Thyroid gland (tissue), 4 donors: ENCODE data around the gene CCDC89. TPM values are rescaled to one million over a fixed set of nuclear protein-coding genes. Genes with fewer than 3 reads are reported as not detected.

ENCODE experiments used
- DNase-seq, 2 donors: peaks; one replicate each; pipeline ENCODE4 v3.0.0-alpha.2; 2019
- H3K27ac ChIP-seq, 3 donors: fragments of 200-600 bp; sonication (generic); 1 replicate in 2 of 3; 2 replicates in 1 of 3; pipeline ENCODE4 v1.5.1; 2016 to 2019; ENCODE audit warnings: mild to moderate bottlenecking in 1 of 3, moderate library complexity in 1 of 3
- H3K27me3 ChIP-seq: fragments of 200-600 bp; sonication (generic); one replicate; pipeline ENCODE4 v1.5.1; 2019
- H3K36me3 ChIP-seq, 2 donors: fragments of 200-600 bp; sonication (generic); one replicate each; pipeline ENCODE4 v1.5.1; 2016 to 2019
- H3K4me1 ChIP-seq, 2 donors: fragments of 200-600 bp; sonication (generic); one replicate each; pipeline ENCODE4 v1.5.1; 2017 to 2019
- H3K4me3 ChIP-seq, 3 donors: fragments of 200-600 bp; sonication (generic); replicated peaks in 1 of 3; 1 replicate in 2 of 3; 2 replicates in 1 of 3; pipeline ENCODE4 v1.5.1; 2016; ENCODE audit warnings: mild to moderate bottlenecking in 1 of 3
- H3K9me3 ChIP-seq: fragments of 200-600 bp; sonication (generic); one replicate; pipeline ENCODE4 v1.5.1; 2017
- CTCF ChIP-seq, 6 experiments: fragments of 200-600 bp in 3 of 6; fragments of 450-650 bp in 3 of 6; sonication (generic) in 3 of 6; IDR thresholded peaks; one replicate each; pipeline ENCODE4 v1.5.1; 2016 to 2019; ENCODE audit warnings: antibody characterized with exemption in 6 of 6, mild to moderate bottlenecking in 2 of 6, inconsistent platforms in 1 of 6, moderate library complexity in 1 of 6
- POLR2A ChIP-seq, 2 donors: fragments of 450-650 bp; IDR thresholded peaks; one replicate each; pipeline ENCODE4 v1.6.1; 2017; ENCODE audit warnings: antibody characterized with exemption in 2 of 2, mild to moderate bottlenecking in 2 of 2, moderate library complexity in 1 of 2
- WGBS, 2 donors: methylation state at CpG; one replicate each; pipeline ENCODE4 v1.1.5; 2017; 5-methylcytosine and 5-hydroxymethylcytosine counted together
- intact Hi-C: fragments of 100-400 bp; cut with DNase I; formaldehyde crosslinking; loops from one replicate; pipeline ENCODE4 v1.15.1; 2023
- total RNA-seq, 4 donors: library from RNA; depleted of rRNA; stranded (reverse); fragments of >200 nt; gene quantifications; one replicate each; pipeline ENCODE4 v1.2.3, GENCODE V29; 2016

Gene CCDC89
- total RNA-seq, 4 donors from 2014 or later: 0.33 to 2.2 (median 0.40) TPM; not detected in 1

- intact Hi-C loops: no loop called here
- Histone ChIP-seq H3K36me3 (no peaks in the 10 kb centered on the region), H3K4me3 (no peak overlapping the region), H3K4me1 (no peaks in the 10 kb centered on the region), H3K9me3 (no peaks in the 10 kb centered on the region), H3K27me3 (no peaks in the 10 kb centered on the region), H3K27ac (no peak overlapping the region)
- no peak for DNase-seq
- TF ChIP-seq CTCF (IDR thresholded peaks at IDR 0.05) (no peak), POLR2A (IDR thresholded peaks at IDR 0.05) (no peak)
Observed at GRCh38 chr11:85695546-85695945, 9.6 kb upstream of the CCDC89 start.

GRCh38 chr11:85694385-85694980 is 8.5 kb upstream of the CCDC89 start:
- TF ChIP-seq POLR2A (IDR thresholded peaks at IDR 0.05) (no peak), CTCF (IDR thresholded peaks at IDR 0.05) (peak in 2 of 6 experiments; percentile 19 to 29)
- intact Hi-C loops: no loop called here
- Histone ChIP-seq H3K27me3 (no peaks in the 10 kb centered on the region), H3K27ac (no peak overlapping the region), H3K4me3 (no peak overlapping the region), H3K9me3 (no peaks in the 10 kb centered on the region), H3K4me1 (no peaks in the 10 kb centered on the region), H3K36me3 (no peaks in the 10 kb centered on the region)
- WGBS, 2 donors: 98 to 100% methylated on average over 1 of the region's 1 CpG
- no peak for DNase-seq

- H3K9me3 ChIP-seq: no peaks in the 10 kb centered on the region
- WGBS, 2 donors: 68 to 72% methylated on average over 15 of the region's 15 CpGs
- peak overlapping the region in 1 of 3 donors; percentile 7 for H3K4me3 ChIP-seq
- peaks cover 4 to 5% of the 10 kb centered on the region in 2 donors for H3K4me1 ChIP-seq
- TF ChIP-seq POLR2A (IDR thresholded peaks at IDR 0.05) (no peak), CTCF (IDR thresholded peaks at IDR 0.05) (no peak)
- intact Hi-C loops: no loop called here
- H3K27me3 ChIP-seq: no peaks in the 10 kb centered on the region
- H3K36me3 ChIP-seq: no peaks in the 10 kb centered on the region
- no peak overlapping the region for H3K27ac ChIP-seq
- DNase-seq: no peak
Observed at GRCh38 chr11:85685125-85685819, 723 bp downstream of the CCDC89 start.

GRCh38 chr11:85682330-85683305 is 3.4 kb downstream of the CCDC89 start:
- peak overlapping the region; percentile 38 to 79 (median 45) for H3K4me3 ChIP-seq
- H3K36me3 ChIP-seq: no peaks in the 10 kb centered on the region
- intact Hi-C loops: no loop called here
- peak; percentile 75 to 77 for DNase-seq
- no peaks in the 10 kb centered on the region for H3K9me3 ChIP-seq
- TF ChIP-seq CTCF (IDR thresholded peaks at IDR 0.05) (no peak), POLR2A (IDR thresholded peaks at IDR 0.05) (peak in 1 of 2 donors; percentile 43)
- 21 to 24% methylated on average over 27 to 42 of the region's 43 CpGs for WGBS, 2 donors
- peaks cover 4 to 5% of the 10 kb centered on the region in 2 donors for H3K4me1 ChIP-seq
- peak overlapping the region in 1 of 3 donors; percentile 29 for H3K27ac ChIP-seq
- H3K27me3 ChIP-seq: no peaks in the 10 kb centered on the region
